Stomach (tissue), 4 donors: Measurements from ENCODE around the gene ADGRG2.

Source experiments
- CTCF ChIP-seq, 7 experiments: fragments of 450-650 bp in 4 of 7; fragments of 200-600 bp in 3 of 7; sonication (generic) in 3 of 7; IDR thresholded peaks; one replicate each; pipeline ENCODE4 v1.5.1; 2016 to 2019; ENCODE audit warnings: antibody characterized with exemption in 7 of 7, control low read depth in 2 of 7, mild to moderate bottlenecking in 1 of 7
- POLR2A ChIP-seq, 4 donors: fragments of 450-650 bp; IDR thresholded peaks; one replicate each; pipeline ENCODE4 v1.6.1; 2016; ENCODE audit warnings: antibody characterized with exemption in 4 of 4, control low read depth in 2 of 4, mild to moderate bottlenecking in 1 of 4, moderate library complexity in 1 of 4
- POLR2AphosphoS5 ChIP-seq, 3 donors: sonication (generic); formaldehyde crosslinking; IDR thresholded peaks; one replicate each; pipeline ENCODE4 v1.6.1; 2016; ENCODE audit warnings: antibody characterized with exemption in 3 of 3

DNA sequence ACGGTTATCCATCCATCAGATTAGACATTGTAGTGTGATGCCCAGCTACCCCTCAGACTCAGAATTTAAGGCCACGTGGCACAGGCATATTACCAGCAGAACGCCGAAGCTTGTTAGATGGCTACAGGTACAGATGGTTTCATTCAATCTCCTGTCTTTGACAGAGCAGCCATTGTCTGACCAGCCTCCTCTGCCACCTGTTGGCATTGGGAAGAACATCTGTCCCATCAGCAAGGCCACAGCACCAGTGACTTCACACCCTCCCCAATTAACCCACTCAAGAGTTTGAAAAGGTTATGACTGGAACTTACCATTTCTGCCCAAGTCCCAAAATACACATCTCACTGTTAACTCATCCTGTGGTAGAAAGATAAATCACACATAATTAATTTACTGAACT lies 116.4 kb downstream of the ADGRG2 start:
- TF ChIP-seq CTCF (IDR thresholded peaks at IDR 0.05) (no peak), POLR2A (IDR thresholded peaks at IDR 0.05) (no peak), POLR2AphosphoS5 (IDR thresholded peaks at IDR 0.05) (no peak)
